ENCODE measurements around the gene ESAM. TPM values are rescaled to one million over a fixed set of nuclear protein-coding genes. Genes with fewer than 3 reads are reported as not detected.
A peak's percentile ranks its signal among the peaks of the same experiment; 100 is the strongest.
"Not testable (repeated sequence)": the region's sequence is repeated elsewhere in the genome, so short reads cannot be mapped to it uniquely, and the experiment has no call there.

Gene ESAM
- total RNA-seq, 3 donors from 2014 or later (not counting 1 experiment from before 2014, with no cell fraction given) = 1.2 to 2.2 (median 1.5) TPM

GRCh38 chr11:124778281-124778680, 16.2 kb upstream of the ESAM start:
- no peak for ATAC-seq

GRCh38 chr11:124776865-124777645, 15.0 kb upstream of the ESAM start:
- no peak overlapping the region for H3K27ac Mint-ChIP-seq
- H3K36me3 ChIP-seq (ENCODE audit: control insufficient read depth, insufficient read depth, low read length) = peaks cover 2% of the 10 kb centered on the region
- WGBS (ENCODE audit: insufficient coverage) = 62% methylated on average over 7 of the region's 7 CpGs
- no peak overlapping the region for H3K4me3 Mint-ChIP-seq
- no peaks in the 10 kb centered on the region for H3K27me3 Mint-ChIP-seq (ENCODE audit: low read depth in 2 of 2)
- no peak for TF ChIP-seq CTCF (IDR thresholded peaks at IDR 0.05)
- no peaks in the 10 kb centered on the region for H3K9me3 Mint-ChIP-seq
- H3K27ac ChIP-seq (ENCODE audit: low read length) = no peak overlapping the region
- intact Hi-C loops (cut with micrococcal nuclease) = no loop called here
- ATAC-seq (peak in 2 of 3 donors; percentile 64 to 68), DNase-seq (peak in 1 of 2 donors; percentile 42)
- H3K9me3 ChIP-seq (ENCODE audit: control insufficient read depth, insufficient read depth, low read length) = no peaks in the 10 kb centered on the region
- no peaks in the 10 kb centered on the region for H3K4me1 ChIP-seq (ENCODE audit: control insufficient read depth, insufficient read depth, low read length)
- peaks cover 14 to 16% of the 10 kb centered on the region in 2 donors for H3K4me1 Mint-ChIP-seq
- peaks cover 1% of the 10 kb centered on the region for H3K36me3 Mint-ChIP-seq
- no peaks in the 10 kb centered on the region for H3K27me3 ChIP-seq (ENCODE audit: control insufficient read depth, insufficient read depth, low read length)
- no peak overlapping the region for H3K4me3 ChIP-seq (ENCODE audit: low read length)

More at GRCh38 chr11:124778281-124778680, 16.2 kb upstream of the ESAM start:
- Histone ChIP-seq H3K36me3 (ENCODE audit: control insufficient read depth, insufficient read depth, low read length) (no peaks in the 10 kb centered on the region), H3K27me3 (ENCODE audit: control insufficient read depth, insufficient read depth, low read length) (no peaks in the 10 kb centered on the region), H3K4me3 (ENCODE audit: low read length) (no peak overlapping the region), H3K9me3 (ENCODE audit: control insufficient read depth, insufficient read depth, low read length) (no peaks in the 10 kb centered on the region), H3K27ac (ENCODE audit: low read length) (no peak overlapping the region), H3K4me1 (ENCODE audit: control insufficient read depth, insufficient read depth, low read length) (no peaks in the 10 kb centered on the region)
- peaks cover 14 to 16% of the 10 kb centered on the region in 2 donors for H3K4me1 Mint-ChIP-seq
- DNase-seq = no peak
- no peaks in the 10 kb centered on the region for H3K36me3 Mint-ChIP-seq
- WGBS (ENCODE audit: insufficient coverage) = 100% methylated on average over 2 of the region's 2 CpGs
- TF ChIP-seq CTCF (IDR thresholded peaks at IDR 0.05) = no peak
- intact Hi-C loops (cut with micrococcal nuclease) = no loop called here
- H3K9me3 Mint-ChIP-seq = no peaks in the 10 kb centered on the region
- H3K27me3 Mint-ChIP-seq (ENCODE audit: low read depth in 2 of 2) = no peaks in the 10 kb centered on the region
- no peak overlapping the region for H3K27ac Mint-ChIP-seq
- H3K4me3 Mint-ChIP-seq = no peak overlapping the region

- WGBS (ENCODE audit: insufficient coverage) = 99% methylated on average over 5 of the region's 6 CpGs
- H3K9me3 ChIP-seq (ENCODE audit: control insufficient read depth, insufficient read depth, low read length); H3K27me3 Mint-ChIP-seq (ENCODE audit: low read depth in 2 of 2); DNase-seq; H3K27ac Mint-ChIP-seq; H3K27ac ChIP-seq (ENCODE audit: low read length); H3K4me3 ChIP-seq (ENCODE audit: low read length); H3K9me3 Mint-ChIP-seq; H3K4me3 Mint-ChIP-seq; H3K4me1 ChIP-seq (ENCODE audit: control insufficient read depth, insufficient read depth, low read length); H3K4me1 Mint-ChIP-seq; intact Hi-C loops (cut with micrococcal nuclease); ATAC-seq; H3K36me3 Mint-ChIP-seq; H3K27me3 ChIP-seq (ENCODE audit: control insufficient read depth, insufficient read depth, low read length): not testable (repeated sequence)
- H3K36me3 ChIP-seq (ENCODE audit: control insufficient read depth, insufficient read depth, low read length) = peaks cover 27% of the 10 kb centered on the region
Observed at GRCh38 chr11:124770959-124771358, 8.9 kb upstream of the ESAM start.

- TF ChIP-seq CTCF (IDR thresholded peaks at IDR 0.05) = no peak
- Histone ChIP-seq H3K36me3 (ENCODE audit: control insufficient read depth, insufficient read depth, low read length) (peaks cover 27% of the 10 kb centered on the region), H3K27ac (ENCODE audit: low read length) (no peak overlapping the region), H3K4me1 (ENCODE audit: control insufficient read depth, insufficient read depth, low read length) (no peaks in the 10 kb centered on the region), H3K27me3 (ENCODE audit: control insufficient read depth, insufficient read depth, low read length) (no peaks in the 10 kb centered on the region), H3K9me3 (ENCODE audit: control insufficient read depth, insufficient read depth, low read length) (no peaks in the 10 kb centered on the region), H3K4me3 (ENCODE audit: low read length) (no peak overlapping the region)
- Mint-ChIP-seq H3K27me3 (ENCODE audit: low read depth in 2 of 2) (no peaks in the 10 kb centered on the region), H3K27ac (no peak overlapping the region), H3K4me1 (no peaks in the 10 kb centered on the region), H3K36me3 (peaks cover 8% of the 10 kb centered on the region), H3K4me3 (no peak overlapping the region), H3K9me3 (no peaks in the 10 kb centered on the region)
- 99% methylated on average over 8 of the region's 8 CpGs for WGBS (ENCODE audit: insufficient coverage)
- ATAC-seq (no peak), DNase-seq (no peak)
- intact Hi-C loops (cut with micrococcal nuclease) = loop anchor here (10.0 kb wide), 1 partner anchor 65 kb away; no protein-coding TSS in a partner anchor
Observed at GRCh38 chr11:124769806-124770774, 8.0 kb upstream of the ESAM start.
